Hematopoietic multipotent progenitor cell treated with erythropoietin and hydrocortisone succinate and interleukin-3 and kit ligand, for 6 days (in vitro differentiated cells): ENCODE measurements around the gene AGPAT3.

ENCODE experiments used
- DNase-seq: peaks from one replicate; pipeline ENCODE4 v3.0.0-alpha.2; 2015

The AGPAT3 gene

GRCh38 chr21:43925609-43926008 is 60.6 kb downstream of the AGPAT3 start:
- no peak for DNase-seq

- no peak for DNase-seq
Observed at GRCh38 chr21:43926196-43926595, 61.2 kb downstream of the AGPAT3 start.

GRCh38 chr21:43927591-43928221 is 62.7 kb downstream of the AGPAT3 start:
- DNase-seq = peak; percentile 34

- no peak for DNase-seq
Observed at GRCh38 chr21:43928222-43929125, 63.5 kb downstream of the AGPAT3 start.

DNA sequence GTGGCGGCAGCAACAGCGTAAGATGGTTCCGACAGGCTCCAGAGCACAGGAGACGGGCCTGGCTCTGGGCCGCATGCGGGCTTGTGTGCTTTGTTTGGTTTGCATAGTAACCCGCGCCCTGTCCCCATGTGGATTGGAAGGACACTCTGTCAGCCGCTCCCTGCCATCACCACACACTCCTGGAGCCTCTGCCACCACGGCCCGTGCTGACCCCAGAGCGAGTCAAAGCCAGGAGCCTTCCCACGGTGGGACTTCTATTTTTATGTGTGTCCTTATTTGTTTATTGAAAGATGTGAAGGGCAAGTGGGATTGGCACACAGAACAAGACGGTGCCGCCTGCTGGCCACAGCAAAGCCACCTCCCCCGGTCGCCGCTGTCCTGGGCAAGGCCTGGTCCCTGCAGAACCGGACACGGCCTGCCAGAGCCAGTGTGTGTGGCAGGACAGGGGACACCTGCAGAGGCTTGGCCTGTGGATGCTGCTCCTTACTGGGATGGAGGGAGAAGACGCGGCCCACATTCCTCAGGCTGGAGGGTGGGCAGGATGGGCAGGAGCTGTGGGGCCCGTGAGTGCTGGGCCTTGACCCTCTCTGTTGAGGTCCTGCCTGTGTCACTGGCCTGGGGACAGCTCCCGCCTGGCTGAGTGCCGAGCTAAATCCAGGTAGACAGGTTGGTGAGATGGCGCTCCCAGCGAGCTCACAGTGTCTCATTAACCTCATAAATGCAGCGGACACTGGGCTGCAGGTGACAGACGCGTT is 64.4 kb downstream of the AGPAT3 start:
- no peak for DNase-seq

- DNase-seq = no peak
Observed at GRCh38 chr21:43930074-43930847, 65.2 kb downstream of the AGPAT3 start.

- no peak for DNase-seq
Observed at GRCh38 chr21:43930848-43931375, 65.9 kb downstream of the AGPAT3 start.

DNA sequence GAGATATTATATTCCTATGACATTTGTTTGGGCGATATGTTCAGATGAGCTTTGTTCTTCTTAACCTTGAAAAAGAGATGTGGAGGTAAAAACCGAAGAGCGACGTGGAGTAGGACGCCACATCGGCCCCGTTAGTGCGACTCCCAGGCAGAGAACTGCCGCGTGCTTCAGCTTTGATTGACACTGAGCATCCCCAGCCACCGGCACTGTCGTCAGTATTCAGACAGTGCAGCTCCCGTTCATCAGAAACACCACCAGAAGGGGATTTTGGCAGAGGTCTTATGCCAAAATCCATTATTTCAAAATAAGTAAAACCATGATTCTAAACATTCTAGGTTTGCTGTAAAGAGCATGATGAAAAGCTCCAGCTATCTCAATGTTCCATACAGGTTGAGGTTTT is 66.5 kb downstream of the AGPAT3 start:
- no peak for DNase-seq

DNA sequence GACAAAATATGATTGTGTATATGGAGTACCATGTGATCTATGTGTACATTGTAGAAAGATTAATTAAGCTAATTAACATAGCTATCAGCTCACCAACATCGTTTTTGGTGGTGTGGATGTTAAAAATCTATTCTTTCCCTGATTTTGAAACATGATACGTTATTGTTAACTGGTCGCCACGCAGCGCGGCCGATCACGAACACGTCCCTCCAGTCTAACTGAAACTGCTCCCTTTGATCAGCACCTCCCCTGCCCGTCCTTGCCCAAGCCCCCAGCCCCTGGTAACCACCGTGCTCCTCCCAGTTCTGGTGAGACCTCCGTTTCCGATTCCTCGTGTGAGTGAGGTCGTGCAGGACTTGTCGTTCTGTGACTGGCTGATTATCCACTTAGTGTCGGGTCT is 67.0 kb downstream of the AGPAT3 start:
- DNase-seq = no peak

DNA sequence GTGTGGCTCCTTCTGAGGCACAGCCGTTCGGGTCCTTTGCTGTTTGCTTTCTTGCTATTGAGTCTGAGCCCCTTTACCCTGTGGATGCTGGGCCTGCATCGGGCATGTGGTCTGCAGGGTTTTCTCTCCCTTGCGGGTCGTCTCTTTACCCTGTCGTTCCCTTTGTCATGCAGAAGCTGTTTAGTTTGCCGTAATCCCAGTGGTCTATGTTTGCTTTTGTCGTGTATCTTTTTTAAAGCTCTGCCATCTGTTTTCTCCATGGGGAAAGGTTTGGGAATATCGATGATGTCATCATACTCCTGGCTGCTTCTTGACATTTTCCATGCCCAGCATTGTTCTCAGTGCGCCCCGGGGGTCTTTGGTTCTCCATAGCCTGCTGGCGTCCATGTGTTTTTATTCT is 68.2 kb downstream of the AGPAT3 start:
- DNase-seq = no peak

DNA sequence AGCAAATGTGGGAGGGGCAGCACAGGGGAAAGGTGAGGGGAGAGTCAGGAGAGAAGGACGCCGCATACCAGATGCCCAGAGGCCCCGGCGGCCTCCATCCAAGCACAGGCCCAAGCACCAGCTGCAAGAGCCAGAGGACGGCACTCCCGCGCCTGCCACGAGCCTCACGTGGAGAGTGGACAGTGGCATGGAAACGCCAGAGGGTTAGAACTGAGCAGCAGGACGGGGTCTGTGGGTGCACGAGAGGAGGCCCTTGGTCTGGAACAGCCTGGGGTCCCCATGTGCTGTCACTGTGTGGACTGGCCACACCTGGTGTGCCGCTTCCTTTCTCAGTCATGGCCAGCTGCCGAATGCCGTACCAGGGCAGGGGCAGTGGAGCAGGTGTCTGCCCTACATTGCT is 68.7 kb downstream of the AGPAT3 start:
- no peak for DNase-seq

- DNase-seq = no peak
Observed at GRCh38 chr21:43934116-43934515, 69.1 kb downstream of the AGPAT3 start.

- DNase-seq = no peak
Observed at GRCh38 chr21:43934716-43935705, 70.0 kb downstream of the AGPAT3 start.

- DNase-seq = no peak
Observed at GRCh38 chr21:43935711-43936110, 70.7 kb downstream of the AGPAT3 start.

- DNase-seq = no peak
Observed at GRCh38 chr21:43936247-43936967, 71.4 kb downstream of the AGPAT3 start.

DNA sequence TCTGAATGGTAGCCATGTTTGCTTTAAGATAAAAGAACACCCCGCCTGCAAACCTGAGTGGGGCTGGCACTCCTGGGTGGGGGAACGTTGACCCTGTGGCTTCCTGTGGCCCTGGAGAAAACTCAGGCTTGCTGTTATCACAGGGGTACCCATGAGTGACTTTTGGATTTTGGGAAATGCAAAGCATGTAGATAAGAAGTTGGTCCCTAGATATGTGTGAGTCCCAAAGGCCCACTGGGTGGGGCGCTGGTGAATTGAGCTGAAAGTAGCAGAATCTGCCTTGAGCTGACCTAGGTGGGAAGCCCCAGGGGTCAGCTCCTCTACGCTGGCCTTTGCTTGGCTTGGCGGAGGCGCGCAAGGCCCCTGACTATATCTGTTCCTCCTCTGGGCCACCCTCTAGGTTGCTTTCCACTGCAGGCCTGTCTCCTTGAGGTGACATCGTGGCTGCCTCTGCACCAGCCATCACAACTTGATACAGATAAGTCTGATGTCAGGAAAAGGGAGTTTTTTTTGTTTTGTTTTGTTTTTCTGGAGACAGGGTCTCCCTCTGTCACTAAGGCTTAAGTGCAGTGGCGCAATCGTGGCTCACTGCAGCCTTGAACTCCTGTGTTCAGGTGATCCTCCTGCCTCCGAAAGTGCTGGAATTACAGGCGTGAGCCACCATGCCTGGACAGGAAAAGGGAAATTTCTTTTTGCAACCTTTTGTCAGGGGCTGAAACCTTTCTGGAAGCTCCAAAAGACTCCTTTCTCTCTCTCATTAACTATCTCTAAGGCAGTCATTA is 72.2 kb downstream of the AGPAT3 start:
- peak; percentile 48 for DNase-seq

DNA sequence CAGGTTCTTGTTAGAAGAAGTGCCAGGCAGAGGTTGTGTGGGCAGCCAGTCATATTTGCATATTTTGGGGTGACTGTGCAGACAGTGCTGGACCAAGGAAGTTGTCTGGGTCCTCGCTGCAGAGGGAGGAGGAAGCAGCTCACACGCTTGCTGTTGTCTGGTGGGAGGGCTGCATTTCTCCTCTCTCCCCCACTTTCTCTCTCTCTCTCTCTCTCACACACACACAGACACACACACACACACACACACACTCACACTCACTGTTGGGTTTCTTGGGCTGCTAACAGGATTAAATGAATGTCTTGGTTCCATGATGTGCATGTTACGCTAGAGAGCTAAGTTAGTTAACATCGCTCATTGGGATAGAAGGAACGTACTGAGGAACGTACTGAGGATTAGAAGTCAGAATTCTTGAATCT is 72.9 kb downstream of the AGPAT3 start:
- peak; percentile 29 for DNase-seq

GRCh38 chr21:43938751-43939442 is 73.9 kb downstream of the AGPAT3 start:
- peak; percentile 96 for DNase-seq
